Heart left ventricle (tissue), 13 donors: ENCODE measurements around the gene SMIM10L2A.

Experiments used
- POLR2A ChIP-seq, 2 donors: fragments of 450-650 bp; IDR thresholded peaks; one replicate each; pipeline ENCODE4 v1.6.1; 2017; ENCODE audit warnings: antibody characterized with exemption in 2 of 2, mild to moderate bottlenecking in 2 of 2, moderate library complexity in 2 of 2
- TF ChIP-seq, protein P1 (sequence below), 12 donors: fragments of 200-600 bp; sonication (generic) in 4 of 12; IDR thresholded peaks; one replicate each; pipeline versions ENCODE4 v1.5.0 to v1.8.0; 2018 to 2022; ENCODE audit warnings: antibody characterized with exemption in 12 of 12, mild to moderate bottlenecking in 5 of 12
- donor health status: ischemic (EF 13 %, LVEDD 7.1; RV severe dilation, severe dysfunction).
- donor health status: DM: no; HTN: yes; CAD: no.
- donor health status: DM: no; HTN: no; CAD: no.
- donor health status: ischemic (EF 25% LVEDD 6.9; RV normal size, moderate dysfunction).
- donor health status: ischemic (EF 25% LVEDD 5.7; RV mildly dilated, moderate dysfunction).
- donor health status: ischemic (EF 35%, LVEDD 5.7; RV mildly dilated, moderate dysfunction).
- donor health status: nonischemic (EF 11% LVEDD 7.7; RV severe dilation, severe dysfunction).
- donor health status: DM: yes; HTN: yes; CAD: no.
- donor health status: PGD.
- donor health status: ischemic (EF 29% LVEDD 5.4; RV normal size, mild dysfunction).
- donor health status: nonischemic (EF 23%, LVEDD 6.1; RV moderate dilation, normal function).

DNA sequence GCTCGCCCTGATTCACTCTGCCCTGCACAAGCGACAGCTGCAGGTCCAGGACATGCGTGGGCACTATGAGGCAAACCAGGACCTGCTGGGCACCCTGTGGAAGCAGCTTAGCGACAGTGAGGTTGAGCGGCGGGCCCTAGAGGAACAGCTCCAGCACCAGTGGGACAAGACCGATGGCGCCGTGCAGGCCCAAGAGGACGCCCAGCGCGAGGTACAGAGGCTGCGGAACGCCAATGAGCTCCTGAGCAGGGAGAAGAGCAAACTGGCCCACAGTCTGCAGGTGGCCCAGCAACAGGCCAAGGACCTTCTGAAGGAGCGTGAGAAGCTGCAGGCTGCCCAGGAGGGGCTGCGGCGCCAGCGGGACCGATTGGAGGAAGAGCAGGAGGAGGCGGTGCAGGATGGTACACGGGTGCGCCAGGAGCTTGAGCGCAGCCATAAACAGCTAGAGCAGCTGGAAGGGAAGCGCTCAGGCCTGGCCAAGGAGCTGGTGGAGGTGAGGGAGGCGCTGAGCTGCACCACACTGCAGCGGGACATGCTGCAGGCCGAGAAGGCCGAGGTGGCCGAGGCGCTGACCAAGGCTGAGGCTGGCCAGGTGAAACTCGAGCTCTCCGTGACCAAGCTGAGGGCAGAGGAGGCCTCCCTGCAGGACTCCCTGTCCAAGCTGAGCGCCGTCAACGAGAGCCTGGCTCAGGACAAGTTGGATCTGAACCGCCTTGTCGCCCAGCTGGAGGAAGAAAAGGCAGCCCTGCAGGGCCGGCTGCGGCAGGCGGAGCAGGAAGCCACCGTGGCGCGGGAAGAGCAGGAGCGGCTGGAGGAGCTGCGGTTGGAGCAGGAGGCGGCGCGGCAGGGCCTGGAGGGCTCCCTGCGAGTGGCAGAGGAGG, 12.8 kb downstream of the SMIM10L2A start:
- TF ChIP-seq, protein P1, sequence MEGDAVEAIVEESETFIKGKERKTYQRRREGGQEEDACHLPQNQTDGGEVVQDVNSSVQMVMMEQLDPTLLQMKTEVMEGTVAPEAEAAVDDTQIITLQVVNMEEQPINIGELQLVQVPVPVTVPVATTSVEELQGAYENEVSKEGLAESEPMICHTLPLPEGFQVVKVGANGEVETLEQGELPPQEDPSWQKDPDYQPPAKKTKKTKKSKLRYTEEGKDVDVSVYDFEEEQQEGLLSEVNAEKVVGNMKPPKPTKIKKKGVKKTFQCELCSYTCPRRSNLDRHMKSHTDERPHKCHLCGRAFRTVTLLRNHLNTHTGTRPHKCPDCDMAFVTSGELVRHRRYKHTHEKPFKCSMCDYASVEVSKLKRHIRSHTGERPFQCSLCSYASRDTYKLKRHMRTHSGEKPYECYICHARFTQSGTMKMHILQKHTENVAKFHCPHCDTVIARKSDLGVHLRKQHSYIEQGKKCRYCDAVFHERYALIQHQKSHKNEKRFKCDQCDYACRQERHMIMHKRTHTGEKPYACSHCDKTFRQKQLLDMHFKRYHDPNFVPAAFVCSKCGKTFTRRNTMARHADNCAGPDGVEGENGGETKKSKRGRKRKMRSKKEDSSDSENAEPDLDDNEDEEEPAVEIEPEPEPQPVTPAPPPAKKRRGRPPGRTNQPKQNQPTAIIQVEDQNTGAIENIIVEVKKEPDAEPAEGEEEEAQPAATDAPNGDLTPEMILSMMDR (IDR thresholded peaks at IDR 0.05), result no peak
- TF ChIP-seq POLR2A (IDR thresholded peaks at IDR 0.05), result no peak
